ENCODE measurements around the gene GRAMD1B. TPM values are rescaled to one million over a fixed set of nuclear protein-coding genes. Genes with fewer than 3 reads are reported as not detected.

Gene GRAMD1B
- total and polyA plus RNA-seq, 12 donors, result 7.3 to 41.0 (median 21.0) TPM

GRCh38 chr11:123630126-123630608 lies 200.1 kb downstream of the GRAMD1B start:
- DNase-seq, result no peak
- H3K27me3 ChIP-seq, result no peaks in the 10 kb centered on the region
- intact Hi-C loops (cut with DNase I), result no loop called here
- no peaks in the 10 kb centered on the region for H3K9me3 ChIP-seq
- peaks cover 0 to 4% (median 0%) of the 10 kb centered on the region in 9 donors for H3K36me3 ChIP-seq
- no peak for TF ChIP-seq CTCF (IDR thresholded peaks at IDR 0.05)
- WGBS, 2 donors, result 36 to 56% methylated on average over 3 of the region's 3 CpGs
- H3K27ac ChIP-seq, result peak overlapping the region in 4 of 10 donors; percentile 2 to 23 (median 16)
- H3K4me1 ChIP-seq, result peaks cover 0 to 22% (median 18%) of the 10 kb centered on the region in 9 donors
- peak in 4 of 8 donors; percentile 21 to 34 (median 28) for ATAC-seq
- no peak overlapping the region for H3K4me3 ChIP-seq

DNA sequence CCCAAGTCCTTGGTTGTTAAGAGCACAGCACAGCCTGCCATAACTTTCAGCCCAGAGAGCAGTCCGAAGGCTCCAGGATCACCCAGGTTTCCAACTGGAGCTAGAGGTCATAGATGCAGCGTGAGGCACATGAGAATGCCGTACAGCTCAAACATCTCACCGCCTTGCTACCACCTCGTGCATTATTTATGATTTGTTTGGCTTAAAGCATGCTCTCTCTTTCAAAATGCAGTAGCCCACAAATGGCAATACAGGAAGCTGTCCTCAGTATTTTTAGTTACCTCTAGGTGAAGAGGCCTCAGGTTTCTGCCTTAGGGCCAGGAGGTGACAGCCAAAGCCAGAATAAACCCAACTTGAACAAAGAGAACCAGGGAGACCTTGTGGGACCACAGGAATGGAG lies 210.0 kb downstream of the GRAMD1B start:
- DNase-seq (no peak), ATAC-seq (no peak)
- intact Hi-C loops (cut with DNase I), result loop anchor here in 6 of 10 donors (2.0 to 5.0 kb wide), 4 partner anchors 67 to 71 kb away; no protein-coding TSS in a partner anchor
- TF ChIP-seq CTCF (IDR thresholded peaks at IDR 0.05), result no peak
- Histone ChIP-seq H3K27me3 (no peaks in the 10 kb centered on the region), H3K9me3 (no peaks in the 10 kb centered on the region), H3K27ac (no peak overlapping the region), H3K4me1 (peaks cover 0 to 5% (median 0%) of the 10 kb centered on the region in 9 donors), H3K36me3 (no peaks in the 10 kb centered on the region), H3K4me3 (no peak overlapping the region)
- WGBS, 2 donors, result 89 to 92% methylated on average over 5 of the region's 5 CpGs

- peak; percentile 69 to 89 (median 77) for ATAC-seq
- WGBS, 2 donors, result 35% methylated on average over 22 of the region's 22 CpGs
- no peak overlapping the region for H3K27ac ChIP-seq
- H3K27me3 ChIP-seq, result no peaks in the 10 kb centered on the region
- H3K9me3 ChIP-seq, result no peaks in the 10 kb centered on the region
- H3K36me3 ChIP-seq, result no peaks in the 10 kb centered on the region
- H3K4me1 ChIP-seq, result peaks cover 0 to 5% (median 0%) of the 10 kb centered on the region in 9 donors
- intact Hi-C loops (cut with DNase I), result loop anchor here in 9 of 10 donors (1.0 to 5.0 kb wide), 5 partner anchors 66 to 70 kb away; no protein-coding TSS in a partner anchor
- H3K4me3 ChIP-seq, result no peak overlapping the region
- DNase-seq, result peak; percentile 19 to 29
- TF ChIP-seq CTCF (IDR thresholded peaks at IDR 0.05), result peak; percentile 47 to 86 (median 81)
Measured at GRCh38 chr11:123640677-123641494, 210.8 kb downstream of the GRAMD1B start.

DNA sequence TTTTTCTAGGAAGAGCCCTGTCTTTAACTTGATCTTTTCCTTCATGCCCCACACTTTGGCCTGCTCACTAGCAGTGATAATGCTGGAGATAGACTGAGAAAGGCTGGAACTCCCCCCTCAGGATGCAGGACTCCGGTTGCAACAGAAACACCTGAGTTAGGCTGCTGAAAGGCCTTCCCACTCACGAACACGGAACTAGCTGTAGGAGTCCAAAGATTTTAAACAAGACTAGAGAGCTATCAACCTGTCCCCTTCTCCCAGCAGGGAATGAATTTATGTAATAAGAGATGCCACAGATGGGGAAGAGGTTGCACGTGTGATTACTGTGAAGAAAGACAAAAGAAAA lies 211.4 kb downstream of the GRAMD1B start:
- Histone ChIP-seq H3K27me3 (peaks cover 0 to under 1% (median 0%) of the 10 kb centered on the region in 7 donors), H3K36me3 (no peaks in the 10 kb centered on the region), H3K4me3 (no peak overlapping the region), H3K27ac (no peak overlapping the region), H3K9me3 (no peaks in the 10 kb centered on the region), H3K4me1 (peaks cover 0 to 5% (median 0%) of the 10 kb centered on the region in 9 donors)
- no peak for TF ChIP-seq CTCF (IDR thresholded peaks at IDR 0.05)
- DNase-seq (no peak), ATAC-seq (no peak)
- intact Hi-C loops (cut with DNase I), result loop anchor here in 9 of 10 donors (1.0 to 5.0 kb wide), 5 partner anchors 65 to 69 kb away; no protein-coding TSS in a partner anchor
- 73 to 74% methylated on average over 4 of the region's 4 CpGs for WGBS, 2 donors

Measured in heart right ventricle (tissue), 16 donors.